OCI-LY3 (cell line): ENCODE results near the gene BCL11A.

Experiments
- EZH2phosphoT487 ChIP-seq: fragments of 200-600 bp; shearing (Covaris generic); IDR thresholded peaks from 2 replicates; pipeline ENCODE4 v1.6.1; 2018; ENCODE audit warnings: antibody characterized with exemption, mixed run types, low read depth
- TF ChIP-seq, protein P1 (sequence below): fragments of 200-600, 300-600 bp; sonication (generic); IDR thresholded peaks from 2 replicates; pipeline ENCODE4 v1.5.1; 2014; ENCODE audit warnings: antibody characterized with exemption, low read length, low read depth

DNA sequence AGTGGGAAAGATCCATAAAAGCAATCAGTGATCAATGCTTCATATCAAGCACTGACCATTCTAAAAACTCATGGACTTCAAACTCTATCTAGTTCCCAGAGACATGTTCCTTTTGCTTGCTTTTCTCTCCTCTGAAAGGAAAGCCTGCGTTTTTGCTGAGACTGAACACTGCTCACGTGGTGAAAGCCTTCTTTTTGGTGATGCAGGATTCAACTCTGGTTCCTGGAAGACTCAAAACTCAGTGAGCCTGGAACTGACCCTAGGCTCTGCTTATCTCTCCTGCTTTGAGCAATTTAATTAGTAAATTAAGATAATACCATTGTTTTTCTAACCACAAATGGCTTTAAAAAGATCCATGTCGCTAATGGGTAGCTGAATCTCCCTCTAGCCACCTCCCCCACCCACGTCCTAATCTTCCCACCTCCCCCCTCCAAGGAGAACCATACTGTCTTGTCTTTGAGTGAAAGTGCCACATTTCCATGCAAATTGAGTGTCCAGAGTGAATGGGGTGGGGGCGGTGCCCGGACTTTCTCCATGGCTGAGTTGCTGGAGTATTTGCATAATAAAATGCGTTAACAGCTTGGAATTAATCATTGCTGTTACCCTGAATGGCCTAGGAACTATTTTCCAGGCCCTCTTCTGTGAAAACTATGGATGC lies 130.5 kb downstream of the BCL11A start:
- TF ChIP-seq, protein P1, sequence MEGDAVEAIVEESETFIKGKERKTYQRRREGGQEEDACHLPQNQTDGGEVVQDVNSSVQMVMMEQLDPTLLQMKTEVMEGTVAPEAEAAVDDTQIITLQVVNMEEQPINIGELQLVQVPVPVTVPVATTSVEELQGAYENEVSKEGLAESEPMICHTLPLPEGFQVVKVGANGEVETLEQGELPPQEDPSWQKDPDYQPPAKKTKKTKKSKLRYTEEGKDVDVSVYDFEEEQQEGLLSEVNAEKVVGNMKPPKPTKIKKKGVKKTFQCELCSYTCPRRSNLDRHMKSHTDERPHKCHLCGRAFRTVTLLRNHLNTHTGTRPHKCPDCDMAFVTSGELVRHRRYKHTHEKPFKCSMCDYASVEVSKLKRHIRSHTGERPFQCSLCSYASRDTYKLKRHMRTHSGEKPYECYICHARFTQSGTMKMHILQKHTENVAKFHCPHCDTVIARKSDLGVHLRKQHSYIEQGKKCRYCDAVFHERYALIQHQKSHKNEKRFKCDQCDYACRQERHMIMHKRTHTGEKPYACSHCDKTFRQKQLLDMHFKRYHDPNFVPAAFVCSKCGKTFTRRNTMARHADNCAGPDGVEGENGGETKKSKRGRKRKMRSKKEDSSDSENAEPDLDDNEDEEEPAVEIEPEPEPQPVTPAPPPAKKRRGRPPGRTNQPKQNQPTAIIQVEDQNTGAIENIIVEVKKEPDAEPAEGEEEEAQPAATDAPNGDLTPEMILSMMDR: no peak
- TF ChIP-seq EZH2phosphoT487: no peak
